Loucy (cell line): Measurements from ENCODE around the gene KRTAP10-8.
"Not testable (repeated sequence)": the region's sequence is repeated elsewhere in the genome, so short reads cannot be mapped to it uniquely, and the experiment has no call there.

ENCODE experiments used
- H2AFZ ChIP-seq: fragments of 200-600 bp; sonication (generic); 2 replicates; pipeline ENCODE4 v1.6.0; 2016; ENCODE audit warnings: antibody characterized with exemption, mild to moderate bottlenecking, low read length, moderate library complexity
- H3F3A ChIP-seq: fragments of 200-600 bp; 2 replicates; pipeline ENCODE4 v1.6.0; 2016; ENCODE audit warnings: antibody characterized with exemption, low read depth, mild to moderate bottlenecking
- H3K27me3 ChIP-seq: fragments of 200-600 bp; sonication (generic); 2 replicates; pipeline ENCODE4 v1.6.1; 2014; ENCODE audit warnings: low read length, mild to moderate bottlenecking; ENCODE audit not compliant: insufficient read depth, poor library complexity, severe bottlenecking
- H3K36me3 ChIP-seq: fragments of 200-600 bp; sonication (generic); 2 replicates; pipeline ENCODE4 v1.6.1; 2016; ENCODE audit warnings: low read length; ENCODE audit not compliant: insufficient read depth
- H3K4me1 ChIP-seq: fragments of 200-600 bp; sonication (generic); 2 replicates; pipeline ENCODE4 v1.5.1; 2014; ENCODE audit warnings: low read length, mild to moderate bottlenecking; ENCODE audit not compliant: insufficient read depth, poor library complexity, severe bottlenecking
- H3K4me2 ChIP-seq: fragments of 200-600 bp; sonication (generic); 2 replicates; pipeline ENCODE4 v1.6.0; 2014; ENCODE audit warnings: antibody characterized with exemption, low read length, low read depth, mild to moderate bottlenecking; ENCODE audit not compliant: poor library complexity, severe bottlenecking
- H3K4me3 ChIP-seq: fragments of 200-600 bp; sonication (generic); 2 replicates; pipeline ENCODE4 v1.5.1; 2014; ENCODE audit warnings: low read length, mild to moderate bottlenecking, mixed read lengths; ENCODE audit not compliant: poor library complexity, severe bottlenecking
- H3K79me2 ChIP-seq: fragments of 200-600 bp; sonication (generic); 2 replicates; pipeline ENCODE4 v1.6.1; 2014; ENCODE audit warnings: low read length; ENCODE audit not compliant: insufficient read depth
- H3K9ac ChIP-seq: fragments of 200-600 bp; sonication (generic); 2 replicates; pipeline ENCODE4 v1.6.0; 2014; ENCODE audit warnings: mild to moderate bottlenecking, low read depth, low read length, moderate library complexity; ENCODE audit not compliant: poor library complexity, severe bottlenecking
- H3K9me2 ChIP-seq: fragments of 200-600 bp; sonication (generic); replicated peaks from 2 replicates; pipeline ENCODE4 v1.6.1; 2016; ENCODE audit warnings: low read depth, low read length, mixed read lengths
- H3K9me3 ChIP-seq: fragments of 200-600 bp; sonication (generic); 2 replicates; pipeline ENCODE4 v1.6.1; 2014; ENCODE audit warnings: mild to moderate bottlenecking, antibody characterized with exemption, low read length, low read depth; ENCODE audit not compliant: insufficient read depth
- H4K20me1 ChIP-seq: fragments of 200-600 bp; sonication (generic); 2 replicates; pipeline ENCODE4 v1.6.0; 2014; ENCODE audit warnings: antibody characterized with exemption, low read length, mild to moderate bottlenecking; ENCODE audit not compliant: insufficient read depth, poor library complexity, severe bottlenecking
- CTCF ChIP-seq: fragments of 200-600 bp; sonication (generic); conservative IDR thresholded peaks from 2 replicates; pipeline ENCODE4 v1.5.1; 2014; ENCODE audit warnings: mild to moderate bottlenecking, antibody characterized with exemption, low read length
- EZH2phosphoT487 ChIP-seq: fragments of 200-600 bp; IDR thresholded peaks from 2 replicates; pipeline ENCODE4 v1.6.1; 2018; ENCODE audit warnings: antibody characterized with exemption, mild to moderate bottlenecking, moderate library complexity, borderline replicate concordance

Gene KRTAP10-8

DNA sequence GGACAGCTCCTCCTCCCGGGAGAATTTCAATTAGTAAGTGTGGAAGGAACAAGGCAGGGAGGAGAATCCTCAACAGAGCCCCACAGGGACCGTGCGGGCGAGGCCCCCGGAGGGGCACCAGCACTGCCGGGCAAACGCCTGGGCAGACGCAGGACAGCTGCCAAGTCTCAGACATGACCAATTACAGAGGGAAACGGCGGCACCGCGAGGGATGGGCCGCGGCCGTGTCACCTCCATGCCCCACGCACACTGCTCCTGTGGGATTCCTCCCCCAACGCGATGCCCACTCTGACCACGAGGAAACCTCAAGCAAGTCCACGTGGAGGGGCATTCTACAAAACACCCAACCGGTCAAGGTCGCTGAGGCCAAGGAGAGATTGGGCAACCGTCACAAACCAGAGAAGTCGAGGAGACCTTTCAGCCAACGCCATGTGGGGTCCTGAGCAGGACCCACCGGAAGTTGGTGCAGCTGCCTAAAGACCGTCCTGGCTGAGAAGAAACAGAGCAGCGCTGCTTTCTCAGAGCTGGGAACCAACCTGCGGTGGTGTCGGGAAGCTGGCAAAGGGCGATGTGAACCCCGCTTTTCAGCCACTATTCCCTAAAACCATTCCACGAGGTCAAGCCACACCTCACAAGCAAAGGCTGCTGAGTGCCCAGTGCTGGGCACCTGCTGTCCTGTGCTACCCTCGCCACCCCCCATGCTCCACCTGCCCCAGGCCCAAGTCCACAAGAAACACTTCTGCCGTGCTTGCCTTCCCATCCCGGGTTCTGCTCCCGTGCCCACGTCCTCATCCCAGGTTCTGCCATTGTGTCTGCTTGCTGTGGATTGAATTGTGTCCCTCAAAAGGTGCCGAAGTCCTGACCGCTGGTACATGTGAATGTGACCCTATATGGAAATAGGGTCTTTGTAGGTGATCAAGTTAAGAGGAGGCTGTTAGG lies 39.8 kb upstream of the KRTAP10-8 start:
- Histone ChIP-seq H3K27me3 (no peaks in the 10 kb centered on the region), H3K9ac (no peak overlapping the region), H3F3A (no peaks in the 10 kb centered on the region), H3K9me2 (no peaks in the 10 kb centered on the region), H3K4me1 (no peaks in the 10 kb centered on the region), H2AFZ (no peak overlapping the region), H3K36me3 (no peaks in the 10 kb centered on the region), H3K4me2 (no peak overlapping the region), H3K4me3 (no peak overlapping the region), H3K79me2 (no peaks in the 10 kb centered on the region), H3K9me3 (no peaks in the 10 kb centered on the region), H4K20me1 (no peaks in the 10 kb centered on the region)
- TF ChIP-seq EZH2phosphoT487 (no peak), CTCF (no peak)

DNA sequence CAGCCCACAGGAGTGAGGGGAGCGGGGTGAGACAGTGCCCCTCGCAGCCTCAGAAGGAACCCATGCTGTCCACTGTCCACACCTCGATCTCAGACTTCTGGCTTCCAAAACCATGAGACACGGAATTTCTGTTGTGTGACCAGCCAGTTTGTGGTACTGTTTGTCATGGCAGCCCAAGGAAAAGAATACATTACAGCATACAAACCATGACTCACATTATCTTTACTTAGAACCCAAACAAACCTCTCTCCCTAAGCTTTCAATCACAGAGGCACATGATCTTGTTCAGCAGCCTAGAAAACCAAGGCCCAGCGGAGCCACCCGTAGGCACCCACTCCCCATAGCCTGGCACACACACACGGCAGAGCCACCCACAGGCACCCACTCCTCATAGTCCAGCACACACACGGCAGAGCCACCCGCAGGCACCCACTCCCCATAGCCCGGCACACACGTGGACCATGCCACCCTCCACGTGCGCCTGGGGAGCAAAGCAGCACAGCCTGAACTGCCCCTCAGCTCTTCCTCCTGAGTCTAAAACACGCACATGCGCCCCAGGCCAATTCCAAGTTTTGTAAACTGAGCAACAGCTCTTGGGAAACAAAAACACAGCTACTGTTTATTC lies 38.8 kb upstream of the KRTAP10-8 start:
- no peaks in the 10 kb centered on the region for H3F3A ChIP-seq
- no peaks in the 10 kb centered on the region for H3K9me2 ChIP-seq
- no peak overlapping the region for H3K9ac ChIP-seq
- no peaks in the 10 kb centered on the region; the same call in 1 of the 2 replicates for H3K9me3 ChIP-seq
- no peaks in the 10 kb centered on the region for H3K27me3 ChIP-seq
- H3K4me3 ChIP-seq, result no peak overlapping the region
- TF ChIP-seq CTCF, result no peak
- TF ChIP-seq EZH2phosphoT487, result no peak
- no peaks in the 10 kb centered on the region for H3K79me2 ChIP-seq
- H3K4me2 ChIP-seq, result no peak overlapping the region
- H2AFZ ChIP-seq, result no peak overlapping the region
- no peaks in the 10 kb centered on the region for H4K20me1 ChIP-seq
- no peaks in the 10 kb centered on the region for H3K4me1 ChIP-seq
- H3K36me3 ChIP-seq, result no peaks in the 10 kb centered on the region

- H2AFZ ChIP-seq, H3K36me3 ChIP-seq, H3K4me2 ChIP-seq, H3K79me2 ChIP-seq, H3F3A ChIP-seq, H3K9ac ChIP-seq, H4K20me1 ChIP-seq, H3K9me2 ChIP-seq, H3K4me3 ChIP-seq, H3K27me3 ChIP-seq, H3K4me1 ChIP-seq, H3K9me3 ChIP-seq: not testable (repeated sequence)
Observed at GRCh38 chr21:44573630-44574456, 38.0 kb upstream of the KRTAP10-8 start, which contains the start of gene KRTAP10-4. TSS of gene KRTAP10-4 (plus strand) at chr21:44573729. CDS start at chr21:44573759, 30 bp downstream.
